ENCODE measurements around the gene C1GALT1.

DNA sequence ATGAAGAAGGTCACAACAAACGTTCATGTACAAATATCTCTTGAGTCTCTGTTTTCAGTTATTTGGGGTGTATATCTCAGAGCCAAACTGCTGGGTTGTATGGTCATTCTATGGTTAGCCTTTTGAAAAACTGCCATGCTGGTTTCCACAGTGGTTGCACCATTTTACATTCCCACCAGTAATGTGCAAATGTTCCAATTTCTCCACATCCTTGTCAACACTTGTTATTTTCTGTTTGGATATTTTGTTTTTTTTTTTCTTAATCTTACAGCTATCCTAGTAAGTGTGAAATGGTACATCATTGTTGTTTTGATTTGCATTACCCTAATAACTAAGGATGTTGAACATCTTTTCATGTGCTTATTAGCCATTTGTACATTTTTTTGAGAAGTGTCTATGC is 13.0 kb upstream of the C1GALT1 start:
- TF ChIP-seq, protein P1, sequence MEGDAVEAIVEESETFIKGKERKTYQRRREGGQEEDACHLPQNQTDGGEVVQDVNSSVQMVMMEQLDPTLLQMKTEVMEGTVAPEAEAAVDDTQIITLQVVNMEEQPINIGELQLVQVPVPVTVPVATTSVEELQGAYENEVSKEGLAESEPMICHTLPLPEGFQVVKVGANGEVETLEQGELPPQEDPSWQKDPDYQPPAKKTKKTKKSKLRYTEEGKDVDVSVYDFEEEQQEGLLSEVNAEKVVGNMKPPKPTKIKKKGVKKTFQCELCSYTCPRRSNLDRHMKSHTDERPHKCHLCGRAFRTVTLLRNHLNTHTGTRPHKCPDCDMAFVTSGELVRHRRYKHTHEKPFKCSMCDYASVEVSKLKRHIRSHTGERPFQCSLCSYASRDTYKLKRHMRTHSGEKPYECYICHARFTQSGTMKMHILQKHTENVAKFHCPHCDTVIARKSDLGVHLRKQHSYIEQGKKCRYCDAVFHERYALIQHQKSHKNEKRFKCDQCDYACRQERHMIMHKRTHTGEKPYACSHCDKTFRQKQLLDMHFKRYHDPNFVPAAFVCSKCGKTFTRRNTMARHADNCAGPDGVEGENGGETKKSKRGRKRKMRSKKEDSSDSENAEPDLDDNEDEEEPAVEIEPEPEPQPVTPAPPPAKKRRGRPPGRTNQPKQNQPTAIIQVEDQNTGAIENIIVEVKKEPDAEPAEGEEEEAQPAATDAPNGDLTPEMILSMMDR (IDR thresholded peaks at IDR 0.05): no peak
- no peak for TF ChIP-seq POLR2A (IDR thresholded peaks at IDR 0.05)

All from tibial nerve (tissue), 3 donors.